IMR-90 (cell line): ENCODE data around the gene SYNGR4. TPM values are rescaled to one million over a fixed set of nuclear protein-coding genes. Genes with fewer than 3 reads are reported as not detected.

Experiments
- CTCF ChIP-seq: conservative IDR thresholded peaks from 2 replicates; pipeline ENCODE4 v1.5.1; 2012; ENCODE audit warnings: mild to moderate bottlenecking, low read depth, low read length, improper control_type of control experiment
- MXI1 ChIP-seq: IDR thresholded peaks from 2 replicates; pipeline ENCODE4 v1.6.1; 2012; ENCODE audit warnings: low read depth, mild to moderate bottlenecking, low read length, moderate library complexity, borderline replicate concordance
- polyA plus RNA-seq, 3 experiments: library from polyadenylated mRNA; depleted of rRNA; stranded (reverse); fragments of >200 nt; gene quantifications; 2 replicates each; pipeline ENCODE4 v1.2.3, GENCODE V29; 2012; ENCODE audit warnings: low replicate concordance in 1 of 3
- total RNA-seq: library from RNA; depleted of rRNA; stranded (reverse); fragments of >200 nt; gene quantifications from 2 replicates; pipeline ENCODE4 v1.2.3, GENCODE V29; 2012

Gene SYNGR4
- total and polyA plus RNA-seq, 2 of the 4 experiments (the other 2 are of a cell fraction): not detected

GRCh38 chr19:48390188-48391099 lies 26.3 kb downstream of the SYNGR4 start (continued):
- TF ChIP-seq CTCF (peak; percentile 67), MXI1 (0 out of 2 replicates have a peak, but pooled peaks have one; percentile 7)
